GM12878 (cell line): ENCODE measurements around the gene SSB. TPM values are rescaled to one million over a fixed set of nuclear protein-coding genes. Genes with fewer than 3 reads are reported as not detected.
"Not testable (repeated sequence)": the region's sequence is repeated elsewhere in the genome, so short reads cannot be mapped to it uniquely, and the experiment has no call there.

Source experiments
- ATAC-seq: fragments of 200-7000 bp; cut with Tn5 transposase; 3 replicates; pipeline ENCODE4 v1.9.1; 2020; ENCODE audit warnings: mild to moderate bottlenecking, moderate library complexity
- BruUV-seq: library from RNA; stranded (reverse); fragments of 400-500 nt; replicated peaks from 2 replicates; lab custom pipeline; 2021; lab: Mats Ljungman, UMichigan
- CTCF ChIA-PET: fragments of 300-600 bp; sonication (Branson Sonifier 250); formaldehyde crosslinking; extraction: SDS; loops from one replicate; lab custom pipeline; 2021; ENCODE audit warnings: inconsistent platforms; lab: Yijun Ruan, JAX
- POLR2A ChIA-PET: fragments of 350-600 bp; formaldehyde crosslinking; extraction: SDS; loops from one replicate; lab custom pipeline; 2021; ENCODE audit warnings: inconsistent platforms; lab: Charles Lee
- RAD21 ChIA-PET: fragments of 300-600 bp; sonication (Branson Sonifier 250); formaldehyde crosslinking; loops from one replicate; lab custom pipeline; 2023; ENCODE audit warnings: antibody characterized with exemption; ENCODE audit not compliant: unreplicated experiment; lab: Charles Lee
- SMC1A ChIA-PET: fragments of 300-600 bp; sonication (Branson Sonifier 250); formaldehyde crosslinking; loops from one replicate; lab custom pipeline; 2023; ENCODE audit not compliant: unreplicated experiment, uncharacterized antibody; lab: Charles Lee
- DNase-seq: peaks from one replicate; pipeline ENCODE4 v3.0.0-alpha.2; 2011; ENCODE audit warnings: low read depth, low spot score
- FAIRE-seq: peaks from 3 replicates; lab custom pipeline; 2011; peaks lifted over from hg19 to GRCh38; lab: Jason Lieb, UNC
- H2AFZ ChIP-seq: 2 replicates; pipeline ENCODE4 v1.6.0; 2011; ENCODE audit warnings: low read depth, low read length, control low read depth; ENCODE audit not compliant: control insufficient read depth
- H3K27ac ChIP-seq: 2 replicates; pipeline ENCODE4 v1.5.1; 2011; ENCODE audit warnings: control low read depth; ENCODE audit not compliant: control insufficient read depth, insufficient read depth
- H3K27me3 ChIP-seq, 2 experiments: replicated peaks in 1 of 2; 2 replicates each; pipeline versions ENCODE4 v1.6.0 to v1.6.1; 2011; ENCODE audit warnings: low read length in 1 of 2; ENCODE audit not compliant: control insufficient read depth in 2 of 2, insufficient read depth in 2 of 2
- H3K36me3 ChIP-seq, 2 experiments: 2 replicates each; pipeline ENCODE4 v1.5.1; 2011; ENCODE audit warnings: low read length in 1 of 2; ENCODE audit not compliant: control insufficient read depth in 2 of 2, insufficient read depth in 2 of 2
- H3K4me1 ChIP-seq: 2 replicates; pipeline ENCODE4 v1.6.1; 2011; ENCODE audit warnings: mild to moderate bottlenecking, low read length, moderate library complexity, mixed read lengths; ENCODE audit not compliant: control insufficient read depth, insufficient read depth
- H3K4me2 ChIP-seq: 2 replicates; pipeline ENCODE4 v1.6.0; 2011; ENCODE audit warnings: control low read depth; ENCODE audit not compliant: control insufficient read depth, insufficient read depth
- H3K4me3 ChIP-seq: fragments of 200-600 bp; sonication (generic); 2 replicates; pipeline ENCODE4 v1.5.1; 2016
- H3K79me2 ChIP-seq: 2 replicates; pipeline ENCODE4 v1.6.0; 2011; ENCODE audit warnings: low read length; ENCODE audit not compliant: control insufficient read depth, insufficient read depth
- H3K9ac ChIP-seq: 2 replicates; pipeline ENCODE4 v1.8.0; 2011; ENCODE audit warnings: low read length, control low read depth, mixed read lengths; ENCODE audit not compliant: control insufficient read depth, insufficient read depth
- H3K9me3 ChIP-seq: replicated peaks from 3 replicates; pipeline ENCODE4 v1.5.1; 2011; ENCODE audit warnings: mild to moderate bottlenecking, low read length; ENCODE audit not compliant: control insufficient read depth, insufficient read depth
- H4K20me1 ChIP-seq: 2 replicates; pipeline ENCODE4 v1.6.0; 2011; ENCODE audit not compliant: control insufficient read depth, insufficient read depth
- CEBPB ChIP-seq, 2 experiments: fragments of 150-350 bp in 1 of 2; IDR thresholded peaks; 2 replicates each; pipeline ENCODE4 v1.6.1; 2012 to 2014; ENCODE audit warnings: low read depth in 2 of 2, low read length in 2 of 2, borderline replicate concordance in 1 of 2, inconsistent platforms in 1 of 2
- CHD1 ChIP-seq: IDR thresholded peaks from 2 replicates; pipeline ENCODE4 v1.6.1; 2012; ENCODE audit warnings: low read depth, low read length, improper control_type of control experiment
- EZH2 ChIP-seq: IDR thresholded peaks from 2 replicates; pipeline ENCODE4 v1.6.1; 2012; ENCODE audit warnings: low read depth, mild to moderate bottlenecking, control low read depth, inconsistent platforms, low read length, borderline replicate concordance; ENCODE audit not compliant: control insufficient read depth
- HDAC6 ChIP-seq: fragments of 200-600 bp; sonication (generic); IDR thresholded peaks from one replicate; pipeline ENCODE4 v1.8.0; 2017; ENCODE audit warnings: antibody characterized with exemption; ENCODE audit not compliant: unreplicated experiment
- LARP7 ChIP-seq: fragments of 450-650 bp; IDR thresholded peaks from 2 replicates; pipeline ENCODE4 v1.6.1; 2017; ENCODE audit warnings: mild to moderate bottlenecking
- NFIC ChIP-seq: IDR thresholded peaks from 2 replicates; pipeline ENCODE4 v1.6.1; 2012; ENCODE audit warnings: low read depth, mild to moderate bottlenecking, inconsistent platforms, low read length, moderate library complexity
- NR2C1 ChIP-seq: fragments of 450-650 bp; IDR thresholded peaks from 2 replicates; pipeline ENCODE4 v1.6.1; 2017; ENCODE audit warnings: antibody characterized with exemption, mild to moderate bottlenecking, moderate library complexity
- PAX5 ChIP-seq: IDR thresholded peaks from 2 replicates; pipeline ENCODE4 v1.6.1; 2011; ENCODE audit warnings: low read depth, low read length, borderline replicate concordance
- PML ChIP-seq: IDR thresholded peaks from 2 replicates; pipeline ENCODE4 v1.6.1; 2012; ENCODE audit warnings: low read length, inconsistent platforms
- TCF12 ChIP-seq: IDR thresholded peaks from 2 replicates; pipeline ENCODE4 v1.6.1; 2011; ENCODE audit warnings: low read depth, mild to moderate bottlenecking, low read length
- YY1 ChIP-seq: IDR thresholded peaks from 2 replicates; pipeline ENCODE4 v1.6.1; 2011; ENCODE audit warnings: low read depth, mild to moderate bottlenecking, low read length
- ZBTB11 ChIP-seq: fragments of 450-650 bp; formaldehyde crosslinking; IDR thresholded peaks from 2 replicates; pipeline ENCODE4 v1.5.0; 2022; ENCODE audit warnings: mild to moderate bottlenecking, missing genetic modification characterization
- ZNF207 ChIP-seq: fragments of 450-650 bp; IDR thresholded peaks from 2 replicates; pipeline ENCODE4 v1.6.1; 2014; ENCODE audit warnings: antibody characterized with exemption, mild to moderate bottlenecking, borderline replicate concordance
- WGBS: methylation state at CpG from one replicate; pipeline ENCODE4 v1.1.6; 2016; ENCODE audit warnings: low lambda C conversion rate; ENCODE audit not compliant: insufficient replicate concordance, insufficient coverage; ENCODE audit errors: missing lambda C conversion rate; 5-methylcytosine and 5-hydroxymethylcytosine counted together
- in situ Hi-C: fragments of 300-500 bp; cut with MboI; formaldehyde crosslinking; loops from 9 replicates; pipeline ENCODE4 v1.14.3; 2018; ENCODE audit warnings: mixed read lengths
- intact Hi-C: fragments of 100-400 bp; cut with micrococcal nuclease; formaldehyde crosslinking; loops from one replicate; pipeline ENCODE4 v1.14.2; 2022; ENCODE audit not compliant: unreplicated experiment
- polyA plus RNA-seq, 11 experiments: library from polyadenylated mRNA; depleted of rRNA in 4 of 11; unstranded in 6 of 11; stranded (reverse) in 5 of 11; fragments of >200 nt; fragmentation: Nextera tagmentation in 4 of 11; fragmentation: Illumina TruSeq in 1 of 11; extraction: Ambion mirVana in 4 of 11; extraction: Trizol in 1 of 11; gene quantifications; 1 replicate in 1 of 11; 2 replicates in 10 of 11; pipeline versions ENCODE4 v1.2.1 to v1.2.3, GENCODE V29; 2011 to 2016; ENCODE audit warnings: inconsistent platforms in 2 of 11, missing spikeins in 2 of 11, low read depth in 1 of 11
- total RNA-seq, 4 experiments: library from RNA; depleted of rRNA in 3 of 4; stranded (reverse); fragments of >200 nt in 3 of 4; fragmentation: Illumina TruSeq in 1 of 4; extraction: Trizol in 1 of 4; gene quantifications; 2 replicates each; pipeline versions ENCODE4 v1.2.1 to v1.2.3, GENCODE V29; 2013 to 2021

The SSB gene
- total and polyA plus RNA-seq, 10 of the 15 experiments (the other 5 are each of a cell fraction or from before 2014, with no cell fraction given), result 103 to 313 (median 200) TPM

GRCh38 chr2:169845016-169845415 is 46.3 kb downstream of the SSB start:
- ATAC-seq, result no peak
- Histone ChIP-seq H3K27me3 (no peaks in the 10 kb centered on the region), H3K36me3 (no peaks in the 10 kb centered on the region; a peak in 1 of 4 replicates), H3K9ac (no peak overlapping the region), H3K4me2 (no peak overlapping the region), H3K9me3 (peaks cover 4% of the 10 kb centered on the region), H3K27ac (no peak overlapping the region), H3K4me1 (no peaks in the 10 kb centered on the region), H4K20me1 (no peaks in the 10 kb centered on the region), H3K79me2 (no peaks in the 10 kb centered on the region), H2AFZ (no peak overlapping the region), H3K4me3 (no peak overlapping the region)
- BruUV-seq, result no TSS peak
- DNase-seq, result no peak
- 100% methylated on average over 2 of the region's 2 CpGs for WGBS
- CTCF ChIA-PET, result interaction anchor here (0.8 to 1.1 kb wide), 2 partner anchors 18 to 32 kb away, joined by 3 read pairs; partner anchors contain the start of gene UBR3
- TF ChIP-seq EZH2, result no peak
- TF ChIP-seq YY1, result no peak
- TF ChIP-seq ZNF207, result no peak
- no peak for TF ChIP-seq CEBPB (IDR thresholded peaks at IDR 0.05; ENCODE audit: borderline replicate concordance in 1 of 2, low read depth in 2 of 2, low read length in 2 of 2)
- TF ChIP-seq CHD1, result no peak
- no peak for TF ChIP-seq NFIC
- TF ChIP-seq NR2C1, result no peak
- TF ChIP-seq ZBTB11 (CRISPR knock-in tag), result no peak
- no peak for TF ChIP-seq PML
- no peak for TF ChIP-seq TCF12
- no peak for TF ChIP-seq HDAC6
- TF ChIP-seq LARP7, result no peak
- no peak for TF ChIP-seq PAX5
- intact Hi-C loops (no loop called here), in situ Hi-C loops (no loop called here)
- FAIRE-seq, result no peak
- SMC1A ChIA-PET, result interaction anchor here (1.1 to 1.7 kb wide), 2 partner anchors 13 to 27 kb away, joined by 4 read pairs; no protein-coding TSS in a partner anchor
- POLR2A ChIA-PET, result no interaction called here
- RAD21 ChIA-PET, result no interaction called here

- ChIA-PET SMC1A (interaction anchor here (0.8 kb wide), 1 partner anchor 9 kb away, joined by 3 read pairs; no protein-coding TSS in a partner anchor), CTCF (interaction anchor here (0.6 kb wide), 2 partner anchors 24 to 512 kb away, joined by 3 read pairs; no protein-coding TSS in a partner anchor), POLR2A (interaction anchor here (0.6 kb wide), 1 partner anchor 9 kb away, joined by 5 read pairs; no protein-coding TSS in a partner anchor)
- in situ Hi-C loops, H3K9ac ChIP-seq, H3K79me2 ChIP-seq, H4K20me1 ChIP-seq, BruUV-seq, H3K4me3 ChIP-seq, H3K27ac ChIP-seq, H3K4me2 ChIP-seq, ATAC-seq, H2AFZ ChIP-seq, H3K4me1 ChIP-seq, FAIRE-seq, H3K9me3 ChIP-seq, RAD21 ChIA-PET, H3K27me3 ChIP-seq, H3K36me3 ChIP-seq, DNase-seq, intact Hi-C loops: not testable (repeated sequence)
- WGBS, result 86% methylated on average over 8 of the region's 8 CpGs
These were observed 50.5 kb downstream of the SSB start for GRCh38 chr2:169848959-169849693.
